Measurements from ENCODE around the gene DCUN1D4.

DCUN1D4 gene

GRCh38 chr4:51963841-51964517, 121.0 kb downstream of the DCUN1D4 start:
- H3K36me3 ChIP-seq (ENCODE audit: control insufficient read depth, insufficient read depth, low read length) = no peaks in the 10 kb centered on the region
- H3K9me3 ChIP-seq (ENCODE audit: control insufficient read depth, insufficient read depth, low read length) = no peaks in the 10 kb centered on the region
- no peak overlapping the region for H3K27ac ChIP-seq (ENCODE audit: low read length)
- no peaks in the 10 kb centered on the region for H3K27me3 ChIP-seq (ENCODE audit: control insufficient read depth, insufficient read depth, low read length)
- no peaks in the 10 kb centered on the region for H3K4me1 ChIP-seq (ENCODE audit: control insufficient read depth, insufficient read depth, low read length)
- no peak overlapping the region for H3K4me3 ChIP-seq (ENCODE audit: low read length)
- no CpG with 5 or more reads among the region's 4 CpGs for WGBS (ENCODE audit: insufficient coverage, insufficient read length)
- no peak for DNase-seq (ENCODE audit: low read depth, low spot score)

GRCh38 chr4:51965862-51966261, 122.9 kb downstream of the DCUN1D4 start:
- H3K4me3 ChIP-seq (ENCODE audit: low read length) = no peak overlapping the region
- H3K27ac ChIP-seq (ENCODE audit: low read length) = no peak overlapping the region
- WGBS (ENCODE audit: insufficient coverage, insufficient read length) = no CpG with 5 or more reads among the region's 1 CpG
- H3K36me3 ChIP-seq (ENCODE audit: control insufficient read depth, insufficient read depth, low read length) = no peaks in the 10 kb centered on the region
- no peaks in the 10 kb centered on the region for H3K27me3 ChIP-seq (ENCODE audit: control insufficient read depth, insufficient read depth, low read length)
- H3K9me3 ChIP-seq (ENCODE audit: control insufficient read depth, insufficient read depth, low read length) = no peaks in the 10 kb centered on the region
- no peak for DNase-seq (ENCODE audit: low read depth, low spot score)
- no peaks in the 10 kb centered on the region for H3K4me1 ChIP-seq (ENCODE audit: control insufficient read depth, insufficient read depth, low read length)
